GM21723 (cell line): ENCODE results near the gene ZKSCAN4.

Source experiments
- ATAC-seq: cut with Tn5 transposase; IDR thresholded peaks from one replicate; pipeline ENCODE4 v1.9.1; 2021; ENCODE audit warnings: mild to moderate bottlenecking, moderate library complexity; ENCODE audit not compliant: unreplicated experiment

The ZKSCAN4 gene

GRCh38 chr6:28250747-28251146 is 1.3 kb downstream of the ZKSCAN4 start:
- ATAC-seq, result no peak

DNA sequence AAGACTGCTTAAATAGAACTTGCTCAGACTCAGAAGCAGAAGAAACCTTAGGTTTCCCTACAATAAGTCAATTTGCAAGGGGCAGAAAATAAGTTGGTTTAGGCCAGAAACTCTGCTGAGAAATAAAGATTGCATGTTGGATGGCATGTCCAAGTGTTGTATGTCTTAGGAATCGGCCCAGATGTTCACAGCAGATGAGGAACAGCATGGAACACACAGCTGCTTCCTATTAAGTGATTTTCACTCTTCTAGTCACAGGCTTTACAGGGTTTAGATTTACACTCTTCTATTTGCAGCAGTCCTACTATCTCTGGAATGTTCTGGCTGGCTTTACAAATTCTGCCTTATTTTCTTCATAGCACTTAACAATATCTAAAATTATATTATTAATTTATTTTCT is 3.2 kb downstream of the ZKSCAN4 start:
- no peak for ATAC-seq

- no peak for ATAC-seq
Measured at GRCh38 chr6:28245206-28245941, 6.7 kb downstream of the ZKSCAN4 start.

DNA sequence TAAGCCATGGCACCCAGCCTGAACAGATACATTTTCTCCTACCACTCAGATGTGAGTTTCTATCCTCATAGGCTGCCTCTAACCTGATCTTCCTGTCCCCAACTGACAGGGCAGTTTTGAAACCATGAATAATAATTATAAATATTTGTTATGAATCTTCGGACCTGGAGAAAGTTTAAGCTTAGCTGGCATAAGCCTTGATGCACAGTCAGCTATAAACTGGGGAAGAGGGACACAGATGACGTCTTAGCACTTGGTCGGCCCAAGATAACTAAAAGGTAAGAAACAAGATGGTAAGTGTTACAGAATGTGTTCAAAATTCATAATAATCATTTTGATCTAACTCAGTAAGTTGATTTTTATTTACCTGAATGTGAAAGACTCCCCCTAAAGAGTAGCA is 8.1 kb downstream of the ZKSCAN4 start:
- ATAC-seq, result no peak

- no peak for ATAC-seq
Measured at GRCh38 chr6:28240471-28240870, 11.6 kb downstream of the ZKSCAN4 start.

DNA sequence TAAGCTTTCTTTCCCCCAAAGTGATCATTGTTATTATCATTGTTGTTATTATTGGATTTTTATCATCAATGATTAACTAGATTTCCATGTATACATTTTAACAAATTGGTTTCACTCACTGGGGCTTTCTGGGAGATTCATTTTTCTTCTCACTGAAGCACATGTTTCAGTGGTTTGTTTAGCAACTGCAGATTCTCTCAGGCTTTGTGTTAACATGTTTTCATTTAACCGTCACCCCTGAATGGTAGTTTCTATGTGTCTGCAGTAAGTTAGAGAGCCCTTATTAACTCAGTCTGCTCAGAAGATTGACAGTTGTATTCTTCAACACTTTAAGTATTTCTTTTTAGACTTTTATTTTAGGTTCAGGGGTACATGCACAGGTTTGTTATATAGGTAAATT is 12.4 kb downstream of the ZKSCAN4 start:
- ATAC-seq, result no peak

GRCh38 chr6:28235912-28236452 is 16.1 kb downstream of the ZKSCAN4 start:
- ATAC-seq, result no peak

- ATAC-seq, result no peak
Measured at GRCh38 chr6:28232785-28233184, 19.3 kb downstream of the ZKSCAN4 start.

GRCh38 chr6:28226460-28226859 is 25.6 kb downstream of the ZKSCAN4 start:
- ATAC-seq, result no peak

GRCh38 chr6:28225056-28225834 is 26.8 kb downstream of the ZKSCAN4 start, which contains the start of gene ZSCAN9:
Gene ZSCAN9, plus strand, starts transcription at chr6:28225275. Its CDS starts 1,810 bp downstream, at chr6:28227085.
- ATAC-seq, result peak; percentile 82

- ATAC-seq, result no peak
Measured at GRCh38 chr6:28224131-28225055, 27.7 kb downstream of the ZKSCAN4 start.

DNA sequence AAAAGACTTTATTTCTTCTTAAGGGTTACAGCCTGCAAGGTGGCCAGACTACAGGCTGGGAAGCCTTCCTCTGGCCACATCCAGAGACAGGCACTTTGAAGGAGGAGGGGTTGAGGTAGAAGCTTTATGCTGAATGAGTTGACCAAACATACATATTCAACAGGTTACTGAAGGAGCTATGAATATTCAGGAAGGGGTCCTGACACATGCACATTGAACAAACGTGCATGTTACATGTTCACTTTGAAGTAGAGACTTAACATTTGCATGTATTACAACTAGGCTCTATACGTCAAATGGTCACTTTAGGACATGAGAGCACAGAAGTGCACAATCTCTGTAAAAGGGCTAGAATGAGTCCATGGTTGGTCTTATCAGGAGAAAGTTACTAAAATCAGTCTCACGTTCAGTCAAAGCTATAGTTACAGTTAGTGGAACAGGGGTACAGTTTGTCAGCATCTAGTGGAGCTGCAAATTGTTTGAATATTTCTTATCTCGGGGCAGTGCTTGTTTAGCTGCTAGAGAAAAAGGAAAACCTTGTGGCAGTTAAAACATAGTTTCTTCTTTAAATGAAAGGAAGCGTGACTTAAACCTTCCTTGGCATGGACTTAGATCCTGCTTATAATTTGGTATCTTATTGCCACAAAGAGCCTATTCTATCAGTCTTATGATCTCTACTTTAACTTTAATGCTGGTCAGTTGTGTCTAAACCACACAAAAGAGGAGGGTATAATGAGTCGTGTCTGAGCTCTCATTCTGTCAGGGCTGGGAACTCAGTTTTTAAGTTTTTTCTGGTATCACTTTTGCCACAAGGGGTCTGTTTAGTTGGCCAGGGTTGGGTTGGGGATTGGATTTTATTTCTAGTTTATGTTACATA is 31.6 kb downstream of the ZKSCAN4 start:
- ATAC-seq, result no peak

- ATAC-seq, result peak; percentile 72
Measured at GRCh38 chr6:28218312-28219248, 33.5 kb downstream of the ZKSCAN4 start.

- no peak for ATAC-seq
Measured at GRCh38 chr6:28217890-28218289, 34.2 kb downstream of the ZKSCAN4 start.

DNA sequence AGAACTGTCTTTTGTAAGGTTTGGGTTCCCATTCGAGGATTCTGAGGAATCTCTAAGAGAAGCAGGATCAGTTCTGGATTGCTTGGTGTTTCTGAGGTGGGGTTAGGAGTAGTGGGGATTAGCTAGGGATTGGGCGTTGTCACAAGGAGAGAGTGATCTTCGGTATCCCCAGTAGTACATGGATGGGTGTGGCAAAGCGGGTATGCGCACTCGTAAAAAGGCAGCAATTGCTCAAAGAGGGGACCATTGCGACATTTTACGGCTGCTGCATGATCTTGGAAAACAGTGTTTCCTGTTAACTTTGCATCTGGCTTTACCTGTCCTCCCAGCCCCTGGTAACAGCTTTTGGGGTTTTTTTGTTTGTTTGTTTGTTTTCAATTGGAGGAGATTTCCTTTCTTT is 36.6 kb downstream of the ZKSCAN4 start:
- ATAC-seq, result no peak

- no peak for ATAC-seq
Measured at GRCh38 chr6:28213213-28213523, 38.9 kb downstream of the ZKSCAN4 start.

- ATAC-seq, result peak; percentile 55
Measured at GRCh38 chr6:28212510-28213212, 39.4 kb downstream of the ZKSCAN4 start.

DNA sequence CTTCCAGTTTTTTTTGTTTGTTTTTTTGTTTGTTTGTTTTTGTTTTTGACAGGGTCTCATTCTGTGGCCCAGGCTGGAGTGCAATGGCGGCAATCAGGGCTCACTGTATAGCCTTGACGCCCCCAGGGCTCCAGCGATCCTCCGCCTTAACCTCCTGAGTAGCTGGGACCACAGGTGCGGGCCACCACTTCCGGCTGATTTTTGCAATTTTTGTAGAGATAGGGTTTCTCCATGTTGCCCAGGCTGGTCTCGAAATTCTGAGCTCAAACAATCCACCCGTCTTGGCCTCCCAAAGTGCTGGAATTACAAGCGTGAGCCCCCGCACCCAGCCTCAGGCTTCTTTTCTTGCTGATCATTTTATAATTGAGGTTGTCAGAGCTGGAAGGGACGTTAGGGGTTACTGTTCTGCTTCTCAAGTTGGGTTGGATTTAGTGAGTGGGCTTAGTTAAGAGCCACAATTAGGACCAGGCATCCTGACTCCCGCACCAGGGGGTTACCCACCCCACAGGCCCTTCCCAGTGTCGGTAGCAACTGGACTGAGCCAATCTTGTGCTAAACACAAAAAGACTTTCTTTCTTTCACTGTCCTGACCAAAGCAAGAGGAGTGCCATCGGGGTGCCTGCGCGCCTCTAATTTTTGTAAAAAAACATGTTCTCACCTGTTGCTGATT is 40.1 kb downstream of the ZKSCAN4 start:
- ATAC-seq, result peak; percentile 33
